OCI-LY3 (cell line): ENCODE measurements around the gene ZNF521.

Source experiments
- CTCF ChIP-seq: fragments of 200-600, 300-600 bp; sonication (generic); IDR thresholded peaks from 2 replicates; pipeline ENCODE4 v1.5.1; 2014; ENCODE audit warnings: antibody characterized with exemption, low read length, low read depth
- EZH2phosphoT487 ChIP-seq: fragments of 200-600 bp; shearing (Covaris generic); IDR thresholded peaks from 2 replicates; pipeline ENCODE4 v1.6.1; 2018; ENCODE audit warnings: antibody characterized with exemption, mixed run types, low read depth

GRCh38 chr18:25144820-25145219 lies 207.1 kb downstream of the ZNF521 start:
- TF ChIP-seq CTCF, result no peak
- TF ChIP-seq EZH2phosphoT487, result no peak
